ENCODE data around the gene SOS1. TPM values are rescaled to one million over a fixed set of nuclear protein-coding genes. Genes with fewer than 3 reads are reported as not detected.

SOS1 gene
- total RNA-seq, 1 donor from 2014 or later, result 39.0 TPM

DNA sequence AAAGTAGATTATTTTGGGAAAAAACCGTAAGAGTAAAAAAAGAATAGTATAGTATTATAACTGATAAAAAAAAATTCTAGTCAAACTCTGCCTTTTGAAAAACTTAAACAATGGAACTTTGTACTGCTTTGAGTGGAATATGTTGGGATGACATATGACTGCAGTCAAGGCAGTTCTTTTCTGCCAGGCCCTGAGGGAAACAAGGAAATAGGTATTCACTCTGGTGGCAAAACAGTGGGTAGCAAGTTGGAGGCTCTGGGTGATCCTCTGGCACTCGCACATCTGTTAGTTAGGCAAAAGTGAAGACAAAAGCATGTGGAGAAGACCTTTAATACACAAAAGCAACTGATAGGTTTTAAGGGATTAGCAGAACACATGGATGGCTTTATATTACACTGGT, 129.0 kb downstream of the SOS1 start:
- H3K36me3 Mint-ChIP-seq (ENCODE audit: unreplicated experiment), result no peaks in the 10 kb centered on the region

DNA sequence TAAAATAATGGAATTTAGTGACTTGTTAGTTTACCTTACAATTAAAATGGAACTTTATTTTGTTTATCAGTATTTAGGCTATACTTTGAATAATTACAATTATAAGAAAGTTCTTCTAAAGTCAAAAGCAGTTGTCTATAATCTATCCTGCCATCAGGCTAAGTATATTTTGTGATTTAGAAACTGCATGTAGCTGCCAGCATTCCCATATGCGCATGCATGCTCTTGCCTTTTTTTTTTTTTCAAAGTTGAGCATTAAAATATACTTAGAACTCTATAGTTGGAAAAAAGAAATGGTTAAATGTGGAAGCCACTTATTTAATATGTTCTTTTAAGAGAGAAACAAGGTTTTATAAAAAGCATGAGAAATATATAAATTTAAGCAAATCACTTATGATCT, 132.1 kb downstream of the SOS1 start:
- TF ChIP-seq, protein P1, sequence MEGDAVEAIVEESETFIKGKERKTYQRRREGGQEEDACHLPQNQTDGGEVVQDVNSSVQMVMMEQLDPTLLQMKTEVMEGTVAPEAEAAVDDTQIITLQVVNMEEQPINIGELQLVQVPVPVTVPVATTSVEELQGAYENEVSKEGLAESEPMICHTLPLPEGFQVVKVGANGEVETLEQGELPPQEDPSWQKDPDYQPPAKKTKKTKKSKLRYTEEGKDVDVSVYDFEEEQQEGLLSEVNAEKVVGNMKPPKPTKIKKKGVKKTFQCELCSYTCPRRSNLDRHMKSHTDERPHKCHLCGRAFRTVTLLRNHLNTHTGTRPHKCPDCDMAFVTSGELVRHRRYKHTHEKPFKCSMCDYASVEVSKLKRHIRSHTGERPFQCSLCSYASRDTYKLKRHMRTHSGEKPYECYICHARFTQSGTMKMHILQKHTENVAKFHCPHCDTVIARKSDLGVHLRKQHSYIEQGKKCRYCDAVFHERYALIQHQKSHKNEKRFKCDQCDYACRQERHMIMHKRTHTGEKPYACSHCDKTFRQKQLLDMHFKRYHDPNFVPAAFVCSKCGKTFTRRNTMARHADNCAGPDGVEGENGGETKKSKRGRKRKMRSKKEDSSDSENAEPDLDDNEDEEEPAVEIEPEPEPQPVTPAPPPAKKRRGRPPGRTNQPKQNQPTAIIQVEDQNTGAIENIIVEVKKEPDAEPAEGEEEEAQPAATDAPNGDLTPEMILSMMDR (IDR thresholded peaks at IDR 0.05; ENCODE audit: partially characterized antibody, unreplicated experiment), result no peak
- Mint-ChIP-seq H3K9me3 (ENCODE audit: unreplicated experiment) (peaks cover 1% of the 10 kb centered on the region), H3K4me3 (ENCODE audit: unreplicated experiment) (no peak overlapping the region), H3K27ac (ENCODE audit: unreplicated experiment) (no peak overlapping the region), H3K36me3 (ENCODE audit: unreplicated experiment) (peaks cover 8% of the 10 kb centered on the region), H3K4me1 (ENCODE audit: low read depth, unreplicated experiment) (peaks cover 1% of the 10 kb centered on the region), H3K27me3 (ENCODE audit: unreplicated experiment) (peaks cover 4% of the 10 kb centered on the region)
- no peak for DNase-seq

More for the DNA sequence above, 129.0 kb downstream of the SOS1 start:
- H3K9me3 Mint-ChIP-seq (ENCODE audit: unreplicated experiment), result no peaks in the 10 kb centered on the region
- TF ChIP-seq, protein P1 (IDR thresholded peaks at IDR 0.05; ENCODE audit: partially characterized antibody, unreplicated experiment), result no peak
- peaks cover 1% of the 10 kb centered on the region for H3K4me1 Mint-ChIP-seq (ENCODE audit: low read depth, unreplicated experiment)
- H3K27ac Mint-ChIP-seq (ENCODE audit: unreplicated experiment), result no peak overlapping the region
- no peaks in the 10 kb centered on the region for H3K27me3 Mint-ChIP-seq (ENCODE audit: unreplicated experiment)
- H3K4me3 Mint-ChIP-seq (ENCODE audit: unreplicated experiment), result no peak overlapping the region
- DNase-seq, result no peak

GRCh38 chr2:38982498-38982897, 138.4 kb downstream of the SOS1 start:
- no peak for DNase-seq
- TF ChIP-seq, protein P1 (IDR thresholded peaks at IDR 0.05; ENCODE audit: partially characterized antibody, unreplicated experiment), result no peak
- H3K4me1 Mint-ChIP-seq (ENCODE audit: low read depth, unreplicated experiment), result peaks cover 2% of the 10 kb centered on the region
- H3K36me3 Mint-ChIP-seq (ENCODE audit: unreplicated experiment), result peaks cover 8% of the 10 kb centered on the region
- no peak overlapping the region for H3K27ac Mint-ChIP-seq (ENCODE audit: unreplicated experiment)
- H3K9me3 Mint-ChIP-seq (ENCODE audit: unreplicated experiment), result peaks cover 1% of the 10 kb centered on the region
- H3K4me3 Mint-ChIP-seq (ENCODE audit: unreplicated experiment), result no peak overlapping the region
- H3K27me3 Mint-ChIP-seq (ENCODE audit: unreplicated experiment), result peaks cover 4% of the 10 kb centered on the region

DNA sequence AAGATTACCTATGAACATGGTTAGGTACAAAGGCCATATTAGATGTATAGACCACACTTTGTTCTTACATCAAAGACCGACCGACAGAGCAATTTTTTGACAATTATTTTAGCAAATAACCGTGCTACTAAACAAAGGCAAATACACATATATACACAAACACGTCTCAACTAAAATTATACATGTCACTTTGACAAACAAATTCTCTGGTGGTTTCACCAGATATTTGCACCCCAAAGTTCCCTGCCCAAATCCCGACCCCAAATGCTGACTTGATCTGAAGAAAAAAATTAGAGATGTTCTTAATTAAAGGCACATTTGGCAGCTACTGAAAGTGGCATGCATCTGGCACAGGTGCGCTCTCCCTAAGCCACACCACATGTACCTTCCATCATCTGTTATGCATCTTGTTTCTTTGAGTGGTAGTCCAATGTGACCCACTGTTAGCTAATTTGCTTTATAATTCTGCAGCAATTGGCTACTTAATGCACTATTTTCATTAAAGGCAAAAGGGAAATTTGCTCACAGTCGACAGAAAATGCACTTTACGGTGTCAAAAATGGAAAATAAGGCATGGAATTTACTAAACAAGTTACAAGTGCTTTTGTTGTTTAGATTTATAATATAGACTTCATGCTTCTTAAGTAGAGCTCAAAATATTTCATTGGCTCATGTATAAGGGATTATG, 139.0 kb downstream of the SOS1 start:
- TF ChIP-seq, protein P1 (IDR thresholded peaks at IDR 0.05; ENCODE audit: partially characterized antibody, unreplicated experiment), result no peak
- H3K27ac Mint-ChIP-seq (ENCODE audit: unreplicated experiment), result no peak overlapping the region
- H3K9me3 Mint-ChIP-seq (ENCODE audit: unreplicated experiment), result peaks cover 1% of the 10 kb centered on the region
- DNase-seq, result no peak
- peaks cover 2% of the 10 kb centered on the region for H3K4me1 Mint-ChIP-seq (ENCODE audit: low read depth, unreplicated experiment)
- no peak overlapping the region for H3K4me3 Mint-ChIP-seq (ENCODE audit: unreplicated experiment)
- H3K36me3 Mint-ChIP-seq (ENCODE audit: unreplicated experiment), result peaks cover 8% of the 10 kb centered on the region
- peaks cover 4% of the 10 kb centered on the region for H3K27me3 Mint-ChIP-seq (ENCODE audit: unreplicated experiment)

- peaks cover 4% of the 10 kb centered on the region for H3K27me3 Mint-ChIP-seq (ENCODE audit: unreplicated experiment)
- H3K36me3 Mint-ChIP-seq (ENCODE audit: unreplicated experiment), result peaks cover 8% of the 10 kb centered on the region
- DNase-seq, result no peak
- peaks cover 1% of the 10 kb centered on the region for H3K9me3 Mint-ChIP-seq (ENCODE audit: unreplicated experiment)
- no peak overlapping the region for H3K27ac Mint-ChIP-seq (ENCODE audit: unreplicated experiment)
- peaks cover 2% of the 10 kb centered on the region for H3K4me1 Mint-ChIP-seq (ENCODE audit: low read depth, unreplicated experiment)
- TF ChIP-seq, protein P1 (IDR thresholded peaks at IDR 0.05; ENCODE audit: partially characterized antibody, unreplicated experiment), result no peak
- no peak overlapping the region for H3K4me3 Mint-ChIP-seq (ENCODE audit: unreplicated experiment)
Observed at GRCh38 chr2:38981003-38981669, 139.7 kb downstream of the SOS1 start.

Data from glutamatergic neuron (in vitro differentiated cells).